H1 (cell line): ENCODE results near the gene FHAD1. TPM values are rescaled to one million over a fixed set of nuclear protein-coding genes. Genes with fewer than 3 reads are reported as not detected.

Source experiments
- CTCF ChIA-PET: fragments of 300-600 bp; sonication (Branson Sonifier 250); formaldehyde crosslinking; loops from one replicate; lab custom pipeline; 2021; ENCODE audit not compliant: partially characterized antibody; lab: Charles Lee
- POLR2A ChIA-PET: fragments of 300-600 bp; sonication (Branson Sonifier 250); formaldehyde crosslinking; loops from one replicate; lab custom pipeline; 2021; ENCODE audit warnings: inconsistent platforms; ENCODE audit not compliant: partially characterized antibody; lab: Charles Lee
- DNase-seq, 2 experiments: peaks; one replicate each; pipeline versions ENCODE4 v3.0.0 to v3.0.0-alpha.2; 2010 to 2022; ENCODE audit warnings: low spot score in 2 of 2, low read depth in 1 of 2, mixed read lengths in 1 of 2
- FAIRE-seq: peaks from 2 replicates; lab custom pipeline; 2011; peaks lifted over from hg19 to GRCh38; lab: Jason Lieb, UNC
- H2AFZ ChIP-seq: 2 replicates; pipeline ENCODE4 v1.8.1; 2012; ENCODE audit warnings: low read length, inconsistent platforms
- H2AK5ac ChIP-seq: 2 replicates; pipeline ENCODE4 v1.6.1; 2013; ENCODE audit warnings: low read depth, low read length
- H2BK120ac ChIP-seq: replicated peaks from 2 replicates; pipeline ENCODE3; 2013; ENCODE audit warnings: low read depth, low read length, inconsistent platforms
- H2BK12ac ChIP-seq: 2 replicates; pipeline ENCODE4 v1.6.1; 2013; ENCODE audit warnings: low read depth, low read length
- H2BK15ac ChIP-seq: 2 replicates; pipeline ENCODE4 v1.6.1; 2013; ENCODE audit warnings: low read length
- H2BK20ac ChIP-seq: 2 replicates; pipeline ENCODE4 v1.6.1; 2013; ENCODE audit warnings: low read length
- H2BK5ac ChIP-seq: 2 replicates; pipeline ENCODE4 v1.6.1; 2013; ENCODE audit warnings: low read depth, low read length
- H3K14ac ChIP-seq: 2 replicates; pipeline ENCODE4 v1.6.1; 2013; ENCODE audit warnings: inconsistent platforms; ENCODE audit not compliant: insufficient read length
- H3K18ac ChIP-seq: 2 replicates; pipeline ENCODE4 v1.6.1; 2013; ENCODE audit warnings: low read length; ENCODE audit errors: extremely low read depth
- H3K23ac ChIP-seq: 2 replicates; pipeline ENCODE4 v1.6.1; 2013; ENCODE audit warnings: inconsistent platforms; ENCODE audit not compliant: insufficient read length
- H3K23me2 ChIP-seq: 2 replicates; pipeline ENCODE4 v1.6.1; 2013; ENCODE audit warnings: low read depth, low read length
- H3K27ac ChIP-seq: 2 replicates; pipeline ENCODE4 v1.6.1; 2011; ENCODE audit warnings: low read depth, low read length, inconsistent platforms
- H3K27me3 ChIP-seq, 4 experiments: replicated peaks in 1 of 4; 1 replicate in 1 of 4; 2 replicates in 3 of 4; pipeline versions ENCODE4 v1.6.1 to v1.8.1; 2011 to 2013; ENCODE audit warnings: low read length in 3 of 4, mild to moderate bottlenecking in 3 of 4, inconsistent platforms in 2 of 4, mixed read lengths in 2 of 4, moderate library complexity in 1 of 4; ENCODE audit not compliant: control insufficient read depth in 3 of 4, insufficient read depth in 3 of 4; ENCODE audit errors: extremely low read depth in 1 of 4
- H3K36me3 ChIP-seq, 4 experiments: 2 replicates each; pipeline versions ENCODE4 v1.6.1 to v1.8.1; 2011 to 2013; ENCODE audit warnings: mild to moderate bottlenecking in 4 of 4, low read length in 3 of 4, moderate library complexity in 2 of 4, control low read depth in 1 of 4, inconsistent platforms in 1 of 4; ENCODE audit not compliant: insufficient read depth in 4 of 4, control insufficient read depth in 2 of 4
- H3K4ac ChIP-seq: replicated peaks from 2 replicates; pipeline ENCODE3; 2013; ENCODE audit warnings: low read length, low read depth, mixed read lengths, inconsistent platforms; ENCODE audit not compliant: insufficient read length
- H3K4me1 ChIP-seq, 4 experiments: replicated peaks in 1 of 4; 1 replicate in 1 of 4; 2 replicates in 3 of 4; pipeline versions ENCODE4 v1.6.1 to v1.8.1; 2011 to 2013; ENCODE audit warnings: low read length in 3 of 4, inconsistent platforms in 2 of 4, mixed read lengths in 1 of 4; ENCODE audit not compliant: insufficient read depth in 4 of 4, control insufficient read depth in 3 of 4
- H3K4me2 ChIP-seq, 2 experiments: 2 replicates each; pipeline versions ENCODE4 v1.6.1 to v1.8.1; 2011 to 2013; ENCODE audit warnings: low read depth in 2 of 2, low read length in 2 of 2, control low read depth in 1 of 2, inconsistent platforms in 1 of 2, mild to moderate bottlenecking in 1 of 2; ENCODE audit not compliant: insufficient read depth in 1 of 2
- H3K4me3 ChIP-seq, 4 experiments: fragments of 200-600, 300-600 bp in 1 of 4; sonication (generic), shearing (Covaris generic), sonication (Bioruptor Twin) in 1 of 4; 2 replicates each; pipeline versions ENCODE4 v1.5.1 to v1.8.1; 2011 to 2016; ENCODE audit warnings: low read length in 4 of 4, low read depth in 3 of 4, control low read depth in 2 of 4, inconsistent platforms in 2 of 4, mild to moderate bottlenecking in 2 of 4, mixed read lengths in 1 of 4, moderate library complexity in 1 of 4; ENCODE audit not compliant: insufficient read depth in 2 of 4; ENCODE audit errors: extremely low read depth in 1 of 4
- H3K56ac ChIP-seq: replicated peaks from 2 replicates; pipeline ENCODE3; 2013; ENCODE audit warnings: low read depth, mild to moderate bottlenecking, mixed read lengths, low read length, inconsistent platforms; ENCODE audit not compliant: insufficient read length
- H3K79me1 ChIP-seq: 2 replicates; pipeline ENCODE4 v1.6.1; 2013; ENCODE audit warnings: low read depth, low read length, control low read depth
- H3K79me2 ChIP-seq, 2 experiments: 2 replicates each; pipeline versions ENCODE4 v1.6.1 to v1.8.1; 2012 to 2013; ENCODE audit warnings: low read length in 2 of 2, mild to moderate bottlenecking in 2 of 2, inconsistent platforms in 1 of 2; ENCODE audit not compliant: insufficient read depth in 2 of 2, control insufficient read depth in 1 of 2
- H3K9ac ChIP-seq, 4 experiments: replicated peaks in 1 of 4; 1 replicate in 1 of 4; 2 replicates in 3 of 4; pipeline versions ENCODE4 v1.6.1 to v1.8.1; 2011 to 2013; ENCODE audit warnings: low read depth in 3 of 4, low read length in 3 of 4, control low read depth in 2 of 4, mild to moderate bottlenecking in 2 of 4, moderate library complexity in 2 of 4, inconsistent platforms in 1 of 4; ENCODE audit errors: extremely low read depth in 1 of 4
- H3K9me3 ChIP-seq, 2 experiments: 2 replicates each; pipeline versions ENCODE4 v1.6.1 to v1.8.1; 2012 to 2013; ENCODE audit warnings: mild to moderate bottlenecking in 2 of 2, moderate library complexity in 2 of 2, control low read depth in 1 of 2, inconsistent platforms in 1 of 2, low read depth in 1 of 2, low read length in 1 of 2, mixed read lengths in 1 of 2; ENCODE audit not compliant: insufficient read depth in 2 of 2
- H4K20me1 ChIP-seq, 2 experiments: replicated peaks in 1 of 2; 2 replicates each; pipeline versions ENCODE3 to v1.8.1; 2011 to 2013; ENCODE audit warnings: inconsistent platforms in 2 of 2, low read length in 2 of 2, mild to moderate bottlenecking in 1 of 2; ENCODE audit not compliant: insufficient read depth in 2 of 2, control insufficient read depth in 1 of 2
- H4K5ac ChIP-seq: 2 replicates; pipeline ENCODE4 v1.6.1; 2013; ENCODE audit warnings: low read length, low read depth, mixed read lengths, inconsistent platforms; ENCODE audit not compliant: insufficient read length
- H4K8ac ChIP-seq: 2 replicates; pipeline ENCODE4 v1.8.0; 2013; ENCODE audit warnings: mild to moderate bottlenecking, moderate library complexity, low read length, inconsistent platforms; ENCODE audit not compliant: insufficient read depth; ENCODE audit errors: extremely low read depth
- H4K91ac ChIP-seq: replicated peaks from 2 replicates; pipeline ENCODE3; 2013; ENCODE audit warnings: low read length, mixed read lengths, inconsistent platforms; ENCODE audit not compliant: insufficient read length
- ATF2 ChIP-seq: IDR thresholded peaks from 2 replicates; pipeline ENCODE4 v1.6.1; 2012; ENCODE audit warnings: low read length, inconsistent platforms
- BCL11A ChIP-seq, 2 experiments: IDR thresholded peaks; one replicate each; pipeline ENCODE4 v1.6.1; 2011; ENCODE audit warnings: low read depth in 2 of 2, low read length in 2 of 2, mild to moderate bottlenecking in 2 of 2
- POU5F1 ChIP-seq: IDR thresholded peaks from 2 replicates; pipeline ENCODE4 v1.6.1; 2011; ENCODE audit warnings: low read depth, mild to moderate bottlenecking, low read length, moderate library complexity
- SIX5 ChIP-seq: IDR thresholded peaks from 2 replicates; pipeline ENCODE4 v1.6.1; 2011; ENCODE audit warnings: mild to moderate bottlenecking, low read depth, low read length
- SP4 ChIP-seq: IDR thresholded peaks from 2 replicates; pipeline ENCODE4 v1.6.1; 2012; ENCODE audit warnings: low read length, inconsistent platforms
- TAF7 ChIP-seq: optimal IDR thresholded peaks from 2 replicates; pipeline ENCODE3; 2011; ENCODE audit warnings: low read depth, mild to moderate bottlenecking, inconsistent platforms, low read length, moderate library complexity, borderline replicate concordance
- TCF12 ChIP-seq: IDR thresholded peaks from 2 replicates; pipeline ENCODE4 v1.6.1; 2011; ENCODE audit warnings: low read depth, mild to moderate bottlenecking, low read length
- YY1 ChIP-seq: IDR thresholded peaks from 2 replicates; pipeline ENCODE4 v1.6.1; 2011; ENCODE audit warnings: low read depth, mild to moderate bottlenecking, low read length
- ZNF274 ChIP-seq: IDR thresholded peaks from 2 replicates; pipeline ENCODE4 v1.7.0; 2012; ENCODE audit warnings: low read length, borderline replicate concordance; ENCODE audit errors: extremely low read depth
- WGBS, 2 experiments: shearing (Covaris generic) in 1 of 2; methylation state at CpG; one replicate each; pipeline versions ENCODE4 v1.1.6 to v1.1.7; 2013 to 2015; ENCODE audit warnings: low lambda C conversion rate in 2 of 2, mixed read lengths in 2 of 2, inconsistent platforms in 1 of 2, low coverage in 1 of 2, missing lambda C conversion rate in 1 of 2; ENCODE audit not compliant: insufficient replicate concordance in 2 of 2, insufficient coverage in 1 of 2, insufficient read length in 1 of 2; ENCODE audit errors: extremely low coverage in 1 of 2, missing lambda C conversion rate in 1 of 2; 5-methylcytosine and 5-hydroxymethylcytosine counted together
- polyA plus RNA-seq, 7 experiments: library from polyadenylated mRNA; depleted of rRNA in 3 of 7; stranded (reverse) in 5 of 7; unstranded in 2 of 7; fragments of >200 nt in 5 of 7; fragments of 200-250 nt in 2 of 7; gene quantifications; 1 replicate in 5 of 7; 2 replicates in 1 of 7; 4 replicates in 1 of 7; pipeline versions ENCODE4 v1.2.1 to v1.2.3, GENCODE V29; 2011 to 2013; ENCODE audit warnings: missing spikeins in 2 of 7, mixed read lengths in 2 of 7
- total RNA-seq: library from RNA; stranded (reverse); fragmentation: NEBNext Ultra II Directional; extraction: Animal tissue kit (Norgen Biotek cat#: 25700); gene quantifications from 2 replicates; pipeline ENCODE4 v1.2.1, GENCODE V29; 2021

Gene FHAD1
- total and polyA plus RNA-seq, 2 of the 8 experiments (the other 6 are each of a cell fraction or from before 2014, with no cell fraction given) = 0.39 to 0.69 TPM

- no peak overlapping the region for H4K8ac ChIP-seq
- no peak overlapping the region for H3K4me3 ChIP-seq
- no peak overlapping the region for H2BK120ac ChIP-seq
- H3K14ac ChIP-seq = no peak overlapping the region
- no peak overlapping the region for H4K5ac ChIP-seq
- no peak overlapping the region for H2BK12ac ChIP-seq
- no peaks in the 10 kb centered on the region for H3K9me3 ChIP-seq
- H3K23me2 ChIP-seq = no peaks in the 10 kb centered on the region
- H3K23ac ChIP-seq = no peak overlapping the region
- 88% methylated on average over 4 of the region's 4 CpGs; no CpG with 5 or more reads in 1 of the 2 experiments for WGBS, 2 experiments
- ChIA-PET CTCF (interaction anchor here (4.7 kb wide), 1 partner anchor 46 kb away, joined by 18 read pairs; no protein-coding TSS in a partner anchor), POLR2A (interaction anchor here (1.4 kb wide), 1 partner anchor 20 kb away, joined by 3 read pairs; no protein-coding TSS in a partner anchor)
- H3K4me1 ChIP-seq = no peaks in the 10 kb centered on the region; a peak in 2 of 7 replicates
- no peak overlapping the region for H3K9ac ChIP-seq
- H3K36me3 ChIP-seq = no peaks in the 10 kb centered on the region
- no peak for FAIRE-seq
- H2BK5ac ChIP-seq = no peak overlapping the region
- no peak overlapping the region for H2BK15ac ChIP-seq
- no peak overlapping the region for H3K4me2 ChIP-seq
- no peak for DNase-seq
- no peak overlapping the region for H3K56ac ChIP-seq
- H3K27ac ChIP-seq = no peak overlapping the region
- no peaks in the 10 kb centered on the region for H3K27me3 ChIP-seq
- H2AFZ ChIP-seq = no peak overlapping the region
- H4K20me1 ChIP-seq = no peaks in the 10 kb centered on the region
- H4K91ac ChIP-seq = no peak overlapping the region
- no peak overlapping the region for H2BK20ac ChIP-seq
- H3K18ac ChIP-seq = no peak overlapping the region
- no peak overlapping the region for H3K4ac ChIP-seq
- H2AK5ac ChIP-seq = no peak overlapping the region
- H3K79me1 ChIP-seq = no peaks in the 10 kb centered on the region
- H3K79me2 ChIP-seq = no peaks in the 10 kb centered on the region
- TF ChIP-seq ZNF274 = no peak
- TF ChIP-seq TCF12 = no peak
- no peak for TF ChIP-seq TAF7
- TF ChIP-seq SP4 = no peak
- no peak for TF ChIP-seq YY1
- no peak for TF ChIP-seq BCL11A (IDR thresholded peaks at IDR 0.05; ENCODE audit: low read depth in 2 of 2, low read length in 2 of 2)
- no peak for TF ChIP-seq SIX5
- TF ChIP-seq POU5F1 = no peak
- no peak for TF ChIP-seq ATF2
Observed at GRCh38 chr1:15370268-15370667, 123.2 kb downstream of the FHAD1 start.
